A673 (cell line): ENCODE data around the gene ASIC2. TPM values are rescaled to one million over a fixed set of nuclear protein-coding genes. Genes with fewer than 3 reads are reported as not detected.
A peak's percentile ranks its signal among the peaks of the same experiment; 100 is the strongest.

Experiments
- BruUV-seq: library from RNA; stranded (reverse); fragments of 400-500 nt; replicated peaks from 2 replicates; lab custom pipeline; 2021; lab: Mats Ljungman, UMichigan
- CTCF ChIA-PET: fragments of 300-600 bp; sonication (Branson Sonifier 250); formaldehyde crosslinking; loops from one replicate; lab custom pipeline; 2022; ENCODE audit warnings: antibody characterized with exemption; lab: Charles Lee
- POLR2A ChIA-PET: fragments of 300-600 bp; sonication (Branson Sonifier 250); formaldehyde crosslinking; loops from one replicate; lab custom pipeline; 2022; ENCODE audit warnings: antibody characterized with exemption; ENCODE audit not compliant: low non-redundant PET; lab: Charles Lee
- DNase-seq: peaks from one replicate; pipeline ENCODE4 v3.0.0-alpha.2; 2015; ENCODE audit warnings: low spot score
- H3K27ac ChIP-seq: fragments of 200-600 bp; sonication (generic); 2 replicates; pipeline ENCODE4 v1.5.1; 2016; ENCODE audit warnings: mixed run types, low read depth, mild to moderate bottlenecking, mixed read lengths, antibody characterized with exemption, low read length; ENCODE audit not compliant: poor library complexity, severe bottlenecking
- H3K27me3 ChIP-seq: fragments of 200-600 bp; sonication (generic); replicated peaks from 2 replicates; pipeline ENCODE4 v1.6.1; 2017; ENCODE audit warnings: mixed run types, low read depth, mild to moderate bottlenecking, mixed read lengths, antibody characterized with exemption, low read length; ENCODE audit not compliant: insufficient read depth, poor library complexity
- H3K36me3 ChIP-seq: fragments of 200-600 bp; sonication (generic); 2 replicates; pipeline ENCODE4 v1.6.1; 2016; ENCODE audit warnings: mixed run types, mild to moderate bottlenecking, mixed read lengths, antibody characterized with exemption, low read length; ENCODE audit not compliant: insufficient read depth, poor library complexity, severe bottlenecking
- H3K4me1 ChIP-seq: fragments of 200-600 bp; sonication (generic); 2 replicates; pipeline ENCODE4 v1.6.1; 2017; ENCODE audit warnings: mixed run types, mild to moderate bottlenecking, mixed read lengths, antibody characterized with exemption, low read length; ENCODE audit not compliant: insufficient read depth, poor library complexity, severe bottlenecking
- H3K4me3 ChIP-seq: fragments of 200-600 bp; sonication (generic); 2 replicates; pipeline ENCODE4 v1.5.1; 2016; ENCODE audit warnings: low read depth, mixed run types, mild to moderate bottlenecking, mixed read lengths, low read length; ENCODE audit not compliant: poor library complexity, severe bottlenecking
- H3K9me3 ChIP-seq: fragments of 200-600 bp; sonication (generic); 2 replicates; pipeline ENCODE4 v1.6.1; 2016; ENCODE audit warnings: mixed run types, low read depth, mild to moderate bottlenecking, mixed read lengths, antibody characterized with exemption, low read length; ENCODE audit not compliant: poor library complexity, severe bottlenecking
- EZH2 ChIP-seq: fragments of 200-600 bp; sonication (generic); IDR thresholded peaks from 2 replicates; pipeline ENCODE4 v1.6.1; 2017; ENCODE audit warnings: borderline replicate concordance, low read depth, mild to moderate bottlenecking, mixed read lengths, antibody characterized with exemption, low read length; ENCODE audit not compliant: poor library complexity, severe bottlenecking
- intact Hi-C: fragments of 100-400 bp; cut with micrococcal nuclease; formaldehyde crosslinking; loops from one replicate; pipeline ENCODE4 v1.10.0; 2022; ENCODE audit not compliant: unreplicated experiment
- total RNA-seq: library from RNA; stranded (reverse); gene quantifications from 2 replicates; pipeline ENCODE4 v1.2.3, GENCODE V29; 2021
- TF ChIP-seq, protein P1 (sequence below): fragments of 300-800, 200-600 bp; sonication (generic); conservative IDR thresholded peaks from 2 replicates; pipeline ENCODE4 v1.5.1; 2017; ENCODE audit warnings: low read depth, mild to moderate bottlenecking, antibody characterized with exemption, low read length, moderate library complexity, mixed read lengths

Gene ASIC2
- total RNA-seq, 1 experiment from 2014 or later: 8.6 TPM

DNA sequence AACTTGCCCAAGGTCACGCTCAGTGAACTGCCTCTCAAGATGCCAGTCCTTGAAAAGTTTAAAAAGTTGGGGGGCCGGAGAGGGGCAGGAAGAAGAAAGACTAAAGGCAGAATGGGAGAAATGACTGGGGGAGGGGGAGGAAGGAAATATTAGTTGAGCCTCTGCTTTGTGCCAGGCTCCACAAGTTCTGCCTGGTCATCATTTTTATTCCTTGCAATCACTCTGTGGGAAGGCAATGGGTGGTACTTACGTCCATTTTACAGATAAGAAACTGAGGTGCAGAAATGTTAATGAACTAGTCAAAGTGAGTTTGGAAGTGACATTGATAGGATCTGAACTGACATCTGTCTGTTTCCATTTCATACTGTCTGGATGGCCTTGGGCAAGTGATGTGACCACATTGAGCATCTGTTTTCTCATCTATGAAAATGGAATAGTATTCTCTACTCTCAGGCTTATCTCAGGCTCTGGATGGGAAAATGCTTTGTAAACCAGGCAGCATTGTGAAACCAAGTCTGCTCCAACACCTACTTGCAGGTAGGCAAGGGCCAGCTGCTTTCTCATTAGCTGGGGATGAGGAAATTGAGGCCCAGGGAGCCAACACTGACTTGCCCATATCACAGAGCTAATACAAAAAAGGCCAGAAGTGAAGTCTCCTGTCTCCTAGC lies 19.2 kb downstream of the ASIC2 start:
- DNase-seq: no peak
- POLR2A ChIA-PET: no interaction called here

DNA sequence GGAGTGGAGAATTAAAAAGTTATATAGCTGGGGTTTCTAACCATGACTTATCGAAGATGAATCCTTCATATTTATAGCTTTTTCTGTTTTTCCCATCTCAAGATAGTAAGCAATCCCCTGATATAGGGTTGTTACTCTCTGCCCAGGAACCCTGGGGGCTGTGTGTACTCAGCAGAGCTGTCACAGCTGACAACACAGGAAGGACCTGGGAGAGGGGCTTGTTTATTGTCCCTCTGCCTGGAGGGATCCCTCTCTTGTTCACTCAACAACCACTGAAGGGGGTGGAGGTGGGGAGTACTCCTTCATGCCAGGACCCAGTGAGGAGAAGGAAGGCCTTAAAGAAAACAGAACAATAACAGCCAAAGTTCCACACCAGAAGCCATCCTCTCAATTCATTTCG lies 19.8 kb downstream of the ASIC2 start:
- H3K4me3 ChIP-seq: no peak overlapping the region
- peaks cover 2% of the 10 kb centered on the region for H3K36me3 ChIP-seq
- ChIA-PET CTCF (no interaction called here), POLR2A (no interaction called here)
- DNase-seq: no peak
- TF ChIP-seq, protein P1, sequence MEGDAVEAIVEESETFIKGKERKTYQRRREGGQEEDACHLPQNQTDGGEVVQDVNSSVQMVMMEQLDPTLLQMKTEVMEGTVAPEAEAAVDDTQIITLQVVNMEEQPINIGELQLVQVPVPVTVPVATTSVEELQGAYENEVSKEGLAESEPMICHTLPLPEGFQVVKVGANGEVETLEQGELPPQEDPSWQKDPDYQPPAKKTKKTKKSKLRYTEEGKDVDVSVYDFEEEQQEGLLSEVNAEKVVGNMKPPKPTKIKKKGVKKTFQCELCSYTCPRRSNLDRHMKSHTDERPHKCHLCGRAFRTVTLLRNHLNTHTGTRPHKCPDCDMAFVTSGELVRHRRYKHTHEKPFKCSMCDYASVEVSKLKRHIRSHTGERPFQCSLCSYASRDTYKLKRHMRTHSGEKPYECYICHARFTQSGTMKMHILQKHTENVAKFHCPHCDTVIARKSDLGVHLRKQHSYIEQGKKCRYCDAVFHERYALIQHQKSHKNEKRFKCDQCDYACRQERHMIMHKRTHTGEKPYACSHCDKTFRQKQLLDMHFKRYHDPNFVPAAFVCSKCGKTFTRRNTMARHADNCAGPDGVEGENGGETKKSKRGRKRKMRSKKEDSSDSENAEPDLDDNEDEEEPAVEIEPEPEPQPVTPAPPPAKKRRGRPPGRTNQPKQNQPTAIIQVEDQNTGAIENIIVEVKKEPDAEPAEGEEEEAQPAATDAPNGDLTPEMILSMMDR: no peak
- TF ChIP-seq EZH2: no peak
- no TSS peak for BruUV-seq
- H3K27me3 ChIP-seq: no peaks in the 10 kb centered on the region
- H3K9me3 ChIP-seq: no peaks in the 10 kb centered on the region
- intact Hi-C loops: no loop called here
- H3K27ac ChIP-seq: peak overlapping the region; percentile 62
- peaks cover 47% of the 10 kb centered on the region for H3K4me1 ChIP-seq

More for the DNA sequence above, 19.2 kb downstream of the ASIC2 start:
- intact Hi-C loops: no loop called here
- no peaks in the 10 kb centered on the region for H3K27me3 ChIP-seq
- no peaks in the 10 kb centered on the region for H3K9me3 ChIP-seq
- peaks cover 42% of the 10 kb centered on the region for H3K4me1 ChIP-seq
- no peak overlapping the region for H3K4me3 ChIP-seq
- BruUV-seq: no TSS peak
- H3K27ac ChIP-seq: peak overlapping the region; percentile 62
- TF ChIP-seq, protein P1: no peak
- TF ChIP-seq EZH2: no peak
- CTCF ChIA-PET: no interaction called here
- peaks cover 2% of the 10 kb centered on the region for H3K36me3 ChIP-seq

DNA sequence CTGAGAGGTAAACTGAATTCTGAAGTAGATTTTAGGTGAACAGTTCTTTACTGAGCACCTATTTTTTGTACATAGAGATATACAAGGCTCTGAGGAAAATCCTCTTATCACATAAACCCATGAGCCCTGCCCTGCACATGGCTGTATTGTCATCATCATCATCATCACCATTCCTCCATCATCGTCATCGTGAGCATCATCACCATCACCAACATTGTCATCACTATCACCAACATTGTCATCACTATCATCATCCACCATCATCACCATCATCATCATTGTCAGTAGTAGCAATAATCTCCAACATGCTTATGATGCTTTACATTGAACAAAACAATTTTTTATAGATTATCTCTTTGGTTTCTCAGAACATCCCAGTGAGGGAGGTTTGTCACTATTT lies 20.7 kb downstream of the ASIC2 start:
- Histone ChIP-seq H3K9me3 (no peaks in the 10 kb centered on the region), H3K27ac (peak overlapping the region; percentile 97), H3K27me3 (no peaks in the 10 kb centered on the region), H3K36me3 (peaks cover 2% of the 10 kb centered on the region), H3K4me1 (peaks cover 49% of the 10 kb centered on the region), H3K4me3 (no peak overlapping the region)
- no TSS peak for BruUV-seq
- no peak for TF ChIP-seq EZH2
- TF ChIP-seq, protein P1: no peak
- ChIA-PET POLR2A (no interaction called here), CTCF (no interaction called here)
- DNase-seq: no peak
- intact Hi-C loops: no loop called here
